Inferior parietal cortex (tissue), 1 donor: ENCODE data around the gene GLTPD2.

Experiments used
- DNase-seq: peaks from one replicate; pipeline ENCODE4 v3.0.0-alpha.2; 2016; ENCODE audit errors: extremely low spot score

The GLTPD2 gene

GRCh38 chr17:4788807-4789700, at the start of gene GLTPD2:
Gene GLTPD2 (plus strand): TSS chr17:4788964. CDS start chr17:4789012, 48 bp downstream.
- no peak for DNase-seq

DNA sequence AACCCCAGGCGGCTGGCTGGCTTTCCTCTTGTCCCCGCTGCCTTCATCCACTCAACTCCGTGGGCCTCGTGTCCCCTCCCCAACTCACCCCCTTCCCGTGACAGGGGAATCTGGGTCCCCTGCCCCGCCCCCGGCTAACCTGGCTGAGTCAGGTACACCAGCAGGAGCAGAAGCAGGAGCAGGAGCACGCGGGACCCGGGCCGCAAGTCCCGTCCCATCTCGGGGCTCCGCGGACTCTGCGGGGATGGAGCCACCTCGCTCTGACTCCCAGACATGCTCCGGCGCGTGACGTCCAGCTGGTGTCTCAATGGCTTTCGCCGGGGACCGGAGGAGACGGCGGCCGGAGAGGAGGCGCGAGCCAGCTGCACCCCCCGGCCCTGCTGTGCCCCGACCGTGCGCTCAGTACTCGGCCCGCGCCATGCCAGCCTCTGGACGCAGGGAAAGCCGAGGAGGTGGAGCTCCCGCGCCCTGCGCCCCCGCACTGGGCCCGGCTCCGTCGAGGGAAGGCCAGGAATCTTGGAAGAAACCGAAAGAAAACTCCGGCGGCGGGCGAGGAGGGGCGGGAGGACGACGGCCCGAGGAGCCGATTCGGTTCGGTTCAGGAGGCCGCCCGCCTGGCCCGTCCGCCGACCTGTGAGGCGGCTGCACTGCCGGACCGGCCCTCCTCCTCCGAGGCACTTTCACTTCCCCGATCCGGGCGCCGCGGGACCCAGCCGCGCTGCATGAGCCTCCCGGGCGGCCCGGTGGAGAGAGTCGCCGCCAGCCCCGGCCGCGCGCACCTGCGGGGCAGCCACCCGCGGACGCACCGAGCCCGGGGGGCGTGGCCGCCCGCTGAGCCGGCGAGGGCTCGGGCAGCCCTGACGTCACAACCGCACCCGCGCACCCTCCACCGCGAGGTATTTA, 49.4 kb upstream of the GLTPD2 start, which contains the start of the genes CXCL16 and ZMYND15:
TSS of gene CXCL16 (minus strand) at position 807 of the 903 bp plus-strand sequence. CDS start at position 218, 589 bp downstream.
TSS of gene ZMYND15 (plus strand) at position 712 of the 903 bp plus-strand sequence. CDS start 716 bp downstream, outside the sequence.
- DNase-seq, result no peak

DNA sequence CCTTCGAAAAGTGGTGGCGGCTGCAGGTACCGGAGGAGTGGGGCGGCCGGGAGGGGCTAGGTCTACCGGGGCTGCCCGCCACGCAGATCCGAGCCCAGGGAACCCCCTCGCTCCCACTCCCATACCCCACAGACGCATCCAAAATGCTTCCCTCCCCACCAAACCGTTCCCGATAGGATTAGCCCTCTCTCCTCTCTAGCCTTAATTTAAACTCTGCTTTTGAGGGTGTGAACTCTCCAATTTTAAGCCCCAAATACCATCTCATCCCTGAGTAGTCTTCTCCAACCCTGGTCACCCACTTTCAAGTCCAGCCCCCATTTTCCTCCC, 48.8 kb upstream of the GLTPD2 start:
- no peak for DNase-seq

DNA sequence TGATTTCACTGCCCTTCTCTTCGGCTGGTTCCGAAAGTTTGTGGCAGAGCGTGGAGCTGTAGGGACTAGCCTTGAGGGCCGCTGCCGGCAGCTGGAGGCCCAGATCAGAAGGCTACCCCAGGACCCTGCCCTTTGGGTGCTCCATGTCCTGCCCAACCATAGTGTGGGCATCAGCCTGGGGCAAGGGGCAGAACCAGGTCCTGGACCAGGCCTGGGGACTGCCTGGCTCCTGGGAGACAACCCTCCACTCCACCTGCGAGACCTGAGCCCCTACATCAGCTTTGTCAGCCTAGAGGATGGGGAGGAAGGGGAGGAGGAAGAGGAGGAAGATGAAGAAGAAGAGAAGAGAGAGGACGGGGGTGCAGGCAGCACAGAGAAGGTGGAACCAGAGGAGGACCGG, 48.2 kb upstream of the GLTPD2 start:
- DNase-seq, result no peak

DNA sequence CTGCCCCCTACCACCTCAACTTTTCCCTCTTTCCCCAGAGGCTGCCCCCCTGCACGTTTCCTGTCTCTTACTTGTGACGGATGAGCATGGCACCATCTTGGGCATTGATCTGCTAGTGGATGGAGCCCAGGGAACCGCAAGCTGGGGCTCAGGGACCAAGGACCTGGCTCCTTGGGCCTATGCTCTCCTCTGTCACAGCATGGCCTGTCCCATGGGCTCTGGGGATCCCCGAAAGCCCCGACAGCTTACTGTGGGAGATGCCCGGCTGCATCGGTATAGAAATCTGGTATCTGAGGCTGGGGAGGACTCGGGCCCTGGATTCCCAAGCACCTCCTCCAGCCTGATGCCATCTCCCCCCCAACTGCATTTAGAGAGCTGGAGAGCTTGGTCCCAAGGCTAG, 47.2 kb upstream of the GLTPD2 start:
- DNase-seq, result no peak

- DNase-seq, result no peak
Measured at GRCh38 chr17:4742133-4742532, 46.6 kb upstream of the GLTPD2 start.

GRCh38 chr17:4742629-4743028, 46.1 kb upstream of the GLTPD2 start:
- no peak for DNase-seq

DNA sequence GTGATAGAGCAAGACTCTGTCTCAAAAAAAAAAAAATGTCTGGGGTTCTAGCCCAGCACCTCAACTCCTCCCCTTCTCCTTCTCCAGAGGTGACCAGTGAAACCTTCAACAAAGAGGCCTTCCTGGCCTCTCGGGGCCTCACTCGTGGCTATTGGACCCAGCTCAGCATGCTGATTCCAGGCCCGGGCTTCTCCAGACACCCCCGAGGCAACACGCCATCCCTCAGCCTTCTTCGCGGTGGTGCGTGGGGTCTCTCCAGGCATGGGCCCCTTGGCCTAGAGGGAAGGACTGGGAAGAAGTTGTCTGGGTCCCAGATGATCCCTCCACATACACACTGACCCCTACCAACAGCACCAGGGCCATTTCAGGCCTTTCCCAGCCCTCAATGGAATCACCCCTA, 45.5 kb upstream of the GLTPD2 start:
- DNase-seq, result no peak

DNA sequence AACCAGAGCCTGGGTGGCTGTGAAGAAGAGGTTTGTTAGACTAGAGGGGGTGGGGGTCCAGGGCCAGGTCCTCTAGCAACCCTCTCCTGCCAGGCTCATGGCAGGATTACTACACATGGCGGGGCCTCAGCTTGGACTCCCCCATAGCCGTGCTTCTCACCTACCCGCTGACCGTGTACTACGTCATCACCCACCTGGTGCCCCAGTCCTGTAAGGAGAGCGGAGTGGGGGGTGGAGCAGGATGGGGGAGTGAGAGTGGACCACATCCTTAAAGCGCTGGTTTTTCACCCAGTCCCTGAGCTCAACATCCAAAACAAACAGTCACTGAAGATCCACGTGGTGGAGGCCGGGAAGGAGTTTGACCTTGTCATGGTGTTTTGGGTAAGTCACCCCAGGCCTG, 44.9 kb upstream of the GLTPD2 start:
- no peak for DNase-seq

GRCh38 chr17:4744999-4745969, 43.5 kb upstream of the GLTPD2 start:
- no peak for DNase-seq

GRCh38 chr17:4747847-4748246, 40.9 kb upstream of the GLTPD2 start:
- DNase-seq, result no peak

GRCh38 chr17:4748686-4749085, 40.1 kb upstream of the GLTPD2 start:
- DNase-seq, result no peak

DNA sequence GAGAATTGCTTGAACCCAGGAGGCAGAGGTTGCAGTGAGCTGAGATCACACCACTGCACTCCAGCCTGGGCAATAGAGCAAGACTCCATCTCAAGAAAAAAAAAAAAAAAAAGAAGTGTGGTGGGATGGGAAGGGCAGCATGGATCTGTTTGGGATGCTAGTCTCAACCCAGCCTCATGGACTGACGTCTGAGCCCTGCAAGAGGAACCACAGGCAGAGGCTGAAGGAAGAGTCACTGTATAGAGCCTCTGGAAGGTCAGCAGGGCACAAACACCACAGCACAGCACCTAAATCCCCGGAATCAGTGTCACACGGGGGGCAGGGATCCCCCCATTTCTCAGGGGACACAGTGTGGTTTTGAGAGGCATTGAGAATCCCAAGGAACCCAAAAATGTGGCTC, 38.2 kb upstream of the GLTPD2 start:
- DNase-seq, result no peak

DNA sequence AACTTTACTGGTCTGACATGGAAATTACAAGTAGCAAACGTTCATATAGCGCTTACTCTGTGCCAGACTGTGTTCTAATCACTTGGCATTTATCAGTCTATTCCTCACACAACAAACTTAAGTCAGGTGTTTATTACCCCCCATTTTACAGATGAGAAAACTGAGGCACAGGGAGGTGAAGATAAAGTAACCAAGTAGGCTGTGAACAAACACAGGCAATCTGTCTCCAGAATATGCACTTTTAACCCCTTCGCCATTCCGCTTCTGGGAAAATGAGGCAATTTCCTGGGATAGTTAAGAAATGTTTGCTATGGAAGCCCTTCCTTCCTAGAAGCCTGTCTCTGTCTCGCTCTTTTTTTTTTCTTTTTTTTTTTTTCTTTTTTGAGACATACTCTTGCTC, 36.8 kb upstream of the GLTPD2 start:
- DNase-seq, result no peak

DNA sequence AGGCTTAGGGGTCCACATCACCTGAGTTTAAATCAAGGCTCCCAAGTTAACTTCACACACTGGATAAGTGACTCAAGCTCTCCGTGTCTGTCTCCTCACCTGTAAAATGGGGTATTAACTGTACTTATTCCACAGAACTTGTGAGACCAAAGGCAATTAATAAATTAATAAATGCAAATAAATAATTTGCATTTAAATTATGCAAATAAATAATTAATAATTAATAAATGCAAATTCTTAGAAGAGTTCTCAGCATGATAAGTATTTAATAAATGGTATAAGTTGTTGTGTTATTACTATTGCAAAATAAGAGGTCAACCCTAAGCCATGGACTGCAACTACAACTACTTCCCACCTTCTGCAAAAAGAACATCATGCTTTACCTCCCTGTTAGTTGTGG, 35.4 kb upstream of the GLTPD2 start:
- no peak for DNase-seq

DNA sequence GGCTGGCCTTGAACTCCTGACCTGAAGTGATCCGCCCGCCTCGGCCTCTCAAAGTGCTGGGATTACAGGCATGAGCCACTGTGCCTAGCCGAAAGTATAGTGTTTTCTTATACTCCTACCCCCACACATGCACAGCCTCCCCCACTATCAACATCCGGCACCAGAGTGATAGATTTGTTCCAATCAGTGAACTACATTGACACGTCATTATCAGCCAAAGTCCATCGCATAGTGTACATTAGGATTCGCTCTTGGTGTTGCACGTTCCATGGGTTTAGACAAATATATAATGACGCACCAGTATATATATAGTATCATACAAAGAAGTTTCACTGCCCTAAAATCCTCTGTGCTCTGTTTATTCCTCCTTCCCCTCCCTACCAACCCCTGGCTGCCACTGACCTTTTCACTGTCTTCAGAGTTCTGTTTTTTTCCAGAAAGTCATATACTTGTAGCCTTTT, 29.0 kb upstream of the GLTPD2 start:
- DNase-seq, result no peak

GRCh38 chr17:4764595-4764994, 24.2 kb upstream of the GLTPD2 start:
- no peak for DNase-seq

- DNase-seq, result no peak
Measured at GRCh38 chr17:4766201-4766600, 22.6 kb upstream of the GLTPD2 start.

GRCh38 chr17:4766723-4767122, 22.0 kb upstream of the GLTPD2 start:
- DNase-seq, result no peak

DNA sequence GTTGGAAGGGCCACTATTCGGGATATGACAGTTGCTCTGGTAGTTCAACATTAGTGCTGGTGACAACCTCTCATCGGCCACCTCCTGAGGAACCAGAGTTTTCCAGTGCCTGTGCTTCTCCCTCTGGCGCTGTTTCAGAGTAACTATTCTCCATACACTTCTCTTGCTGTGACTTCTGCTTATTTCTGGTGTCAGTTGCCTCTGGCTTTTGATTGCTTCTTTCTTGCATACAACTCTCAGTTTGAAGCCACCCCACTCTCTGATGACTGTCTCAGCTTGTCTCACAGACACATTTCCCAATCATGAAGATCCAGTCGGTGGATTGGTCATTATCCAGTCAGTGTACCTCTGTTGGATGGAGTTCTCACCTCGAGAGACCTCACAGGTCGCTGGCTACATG, 20.5 kb upstream of the GLTPD2 start:
- DNase-seq, result no peak

DNA sequence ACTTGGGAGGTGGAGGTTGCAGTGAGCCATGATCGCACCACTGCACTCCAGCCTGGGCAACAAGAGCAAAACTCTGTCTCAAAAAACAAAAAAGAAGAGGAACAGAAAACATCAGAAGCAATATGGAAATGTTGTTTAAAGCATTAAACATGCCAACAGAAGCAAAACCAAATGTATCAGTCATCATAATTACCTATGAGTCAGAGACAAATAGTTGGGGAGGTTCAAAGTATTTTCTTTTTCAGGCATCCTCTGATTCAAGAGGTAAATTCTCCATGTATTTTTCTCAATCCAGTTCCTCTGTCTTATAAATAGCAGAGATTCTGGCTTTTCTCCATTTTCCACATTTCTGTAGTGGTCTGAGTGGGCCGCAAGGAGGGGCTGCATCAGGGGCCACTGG, 19.1 kb upstream of the GLTPD2 start:
- DNase-seq, result no peak
